COLO829 (cell line): Measurements from ENCODE around the gene KLHDC7B.

Experiments
- DNase-seq: peaks from one replicate; pipeline ENCODE4 v3.0.0; 2012; ENCODE audit warnings: low spot score

KLHDC7B gene

GRCh38 chr22:50548040-50548920, 2.6 kb downstream of the KLHDC7B start:
- DNase-seq, result no peak

GRCh38 chr22:50548921-50549790, 3.5 kb downstream of the KLHDC7B start:
- no peak for DNase-seq

- no peak for DNase-seq
Measured at GRCh38 chr22:50550395-50550794, 4.7 kb downstream of the KLHDC7B start.

GRCh38 chr22:50551160-50551752, 5.6 kb downstream of the KLHDC7B start:
- DNase-seq, result no peak

- no peak for DNase-seq
Measured at GRCh38 chr22:50553310-50553709, 7.6 kb downstream of the KLHDC7B start.

GRCh38 chr22:50556703-50557102, 11.0 kb downstream of the KLHDC7B start:
- DNase-seq, result no peak

- no peak for DNase-seq
Measured at GRCh38 chr22:50560034-50560433, 14.3 kb downstream of the KLHDC7B start.

- no peak for DNase-seq
Measured at GRCh38 chr22:50561401-50562358, 16.0 kb downstream of the KLHDC7B start.

- DNase-seq, result peak; percentile 96
Measured at GRCh38 chr22:50562523-50563412, 17.1 kb downstream of the KLHDC7B start, which contains the start of gene SYCE3. SYCE3 (minus strand) TSS chr22:50562919; CDS start chr22:50556405, 6,514 bp downstream.

- DNase-seq, result no peak
Measured at GRCh38 chr22:50563413-50564160, 17.9 kb downstream of the KLHDC7B start.

- no peak for DNase-seq
Measured at GRCh38 chr22:50564289-50564688, 18.6 kb downstream of the KLHDC7B start.

GRCh38 chr22:50567721-50568252, 22.1 kb downstream of the KLHDC7B start:
- no peak for DNase-seq

GRCh38 chr22:50568626-50569025, 22.9 kb downstream of the KLHDC7B start:
- DNase-seq, result no peak

GRCh38 chr22:50569041-50569459, 23.4 kb downstream of the KLHDC7B start:
- DNase-seq, result no peak

- DNase-seq, result no peak
Measured at GRCh38 chr22:50569896-50570535, 24.3 kb downstream of the KLHDC7B start.

- no peak for DNase-seq
Measured at GRCh38 chr22:50570861-50571260, 25.2 kb downstream of the KLHDC7B start.

- DNase-seq, result no peak
Measured at GRCh38 chr22:50571264-50572175, 25.8 kb downstream of the KLHDC7B start.

- DNase-seq, result no peak
Measured at GRCh38 chr22:50572965-50573364, 27.3 kb downstream of the KLHDC7B start.
